GM18519 (cell line): Measurements from ENCODE around the gene BPHL.
"Not testable (repeated sequence)": the region's sequence is repeated elsewhere in the genome, so short reads cannot be mapped to it uniquely, and the experiment has no call there.

Experiments used
- ATAC-seq: cut with Tn5 transposase; IDR thresholded peaks from one replicate; pipeline ENCODE4 v1.9.1; 2021; ENCODE audit warnings: mild to moderate bottlenecking, moderate library complexity; ENCODE audit not compliant: unreplicated experiment, low FRiP score

BPHL gene

DNA sequence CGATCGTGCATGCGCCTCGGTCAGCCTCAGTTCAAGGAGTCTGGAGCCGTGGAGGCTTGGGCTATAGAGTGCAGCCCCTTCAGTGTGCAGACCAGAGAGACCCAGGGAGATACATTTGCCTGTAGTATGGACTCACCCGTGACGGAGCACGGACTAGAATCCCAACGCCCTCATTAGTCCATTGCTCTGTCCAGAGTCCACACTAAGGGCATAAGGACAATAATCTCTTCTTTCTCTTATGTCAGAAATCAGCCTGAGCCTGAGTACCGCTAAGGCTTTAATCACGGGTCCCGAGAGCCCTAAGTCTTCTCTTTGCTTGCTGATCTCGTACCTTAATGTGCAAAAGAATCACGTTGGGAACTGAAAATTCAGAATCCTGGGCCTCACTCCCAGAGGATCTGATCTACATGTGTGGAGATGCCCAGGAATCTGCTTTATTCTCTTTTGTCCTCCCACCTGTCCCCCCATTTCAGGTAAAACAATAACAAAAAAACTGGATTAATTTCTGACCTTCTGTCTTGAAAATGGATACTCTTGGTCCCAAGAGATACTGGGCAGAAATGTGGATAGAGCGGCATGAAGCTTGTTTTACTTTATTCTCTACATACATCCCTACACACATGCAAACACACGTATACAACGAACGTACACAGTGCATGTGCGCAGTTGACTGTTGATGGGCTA, 671 bp downstream of the BPHL start:
- ATAC-seq = peak; percentile 22

DNA sequence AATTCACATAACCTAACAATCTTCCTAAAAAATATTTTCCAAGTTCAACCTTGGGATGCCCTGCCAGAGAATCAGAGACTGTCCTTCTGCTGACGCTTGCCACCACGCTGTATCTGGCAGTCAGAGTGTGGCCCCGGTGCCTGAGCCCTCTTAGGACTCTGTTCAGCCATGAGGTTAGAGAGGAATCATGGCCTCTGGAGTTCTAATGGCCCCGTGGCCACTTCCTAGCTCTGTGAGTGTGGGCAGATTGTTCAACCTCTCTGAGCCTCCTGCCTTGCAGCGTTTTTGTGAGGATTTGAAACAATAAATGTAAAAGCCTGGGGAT, 2.2 kb downstream of the BPHL start:
- no peak for ATAC-seq

DNA sequence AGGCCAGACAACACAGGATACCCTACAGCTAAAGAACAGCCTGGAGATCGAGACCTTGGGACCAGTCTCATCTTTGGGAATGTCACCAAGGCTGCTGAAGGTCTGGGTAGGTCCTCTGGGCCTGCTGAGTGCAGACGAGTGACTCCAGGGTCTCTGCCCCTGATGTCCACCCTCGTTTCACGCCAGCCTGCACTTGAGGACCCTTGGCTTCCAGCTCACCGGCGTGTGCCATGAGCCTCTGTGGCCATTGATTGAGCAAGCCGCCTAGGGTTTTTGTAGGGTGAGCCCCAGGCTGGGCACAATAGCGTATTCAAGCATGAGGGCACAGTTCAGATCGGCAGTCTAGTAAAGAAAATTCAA, 4.3 kb downstream of the BPHL start:
- no peak for ATAC-seq

DNA sequence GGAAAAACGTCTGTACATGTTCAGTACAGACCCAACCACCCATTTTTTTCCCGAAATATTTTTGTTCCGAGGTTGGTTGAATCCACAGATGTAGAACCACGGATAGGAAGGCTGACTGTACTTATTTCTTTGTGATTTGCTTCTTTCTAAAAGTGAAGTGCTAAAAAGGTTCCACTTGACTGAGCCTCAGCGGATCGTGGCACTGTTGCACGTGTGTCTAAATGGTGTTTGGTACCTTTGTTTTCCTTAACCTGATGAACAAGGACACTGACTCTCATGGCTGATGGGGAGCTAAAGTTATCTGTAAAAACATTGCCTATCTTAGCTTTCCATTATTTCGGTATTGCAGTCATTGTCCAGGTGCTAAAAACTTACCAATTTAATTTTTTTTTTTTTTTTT, 6.2 kb downstream of the BPHL start:
- no peak for ATAC-seq

DNA sequence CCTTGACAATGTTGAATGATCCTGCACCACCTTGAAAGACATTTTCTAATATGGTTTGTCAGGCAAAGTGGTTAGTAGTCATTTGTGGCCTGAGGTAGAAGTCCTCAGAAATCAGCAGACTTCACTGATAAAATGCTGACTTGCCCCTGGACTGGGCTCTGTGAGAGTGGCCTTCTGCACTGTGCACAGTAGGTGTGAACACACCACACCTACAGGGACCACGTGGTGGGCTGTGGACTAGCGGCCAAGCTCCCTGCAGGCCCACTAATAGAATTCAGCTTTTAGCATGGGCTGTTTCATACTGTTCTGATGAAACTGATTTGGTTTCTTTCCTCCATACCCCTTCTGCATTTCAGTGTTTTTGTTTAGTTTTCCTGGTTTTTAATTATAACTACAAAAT, 7.3 kb downstream of the BPHL start:
- ATAC-seq = no peak

DNA sequence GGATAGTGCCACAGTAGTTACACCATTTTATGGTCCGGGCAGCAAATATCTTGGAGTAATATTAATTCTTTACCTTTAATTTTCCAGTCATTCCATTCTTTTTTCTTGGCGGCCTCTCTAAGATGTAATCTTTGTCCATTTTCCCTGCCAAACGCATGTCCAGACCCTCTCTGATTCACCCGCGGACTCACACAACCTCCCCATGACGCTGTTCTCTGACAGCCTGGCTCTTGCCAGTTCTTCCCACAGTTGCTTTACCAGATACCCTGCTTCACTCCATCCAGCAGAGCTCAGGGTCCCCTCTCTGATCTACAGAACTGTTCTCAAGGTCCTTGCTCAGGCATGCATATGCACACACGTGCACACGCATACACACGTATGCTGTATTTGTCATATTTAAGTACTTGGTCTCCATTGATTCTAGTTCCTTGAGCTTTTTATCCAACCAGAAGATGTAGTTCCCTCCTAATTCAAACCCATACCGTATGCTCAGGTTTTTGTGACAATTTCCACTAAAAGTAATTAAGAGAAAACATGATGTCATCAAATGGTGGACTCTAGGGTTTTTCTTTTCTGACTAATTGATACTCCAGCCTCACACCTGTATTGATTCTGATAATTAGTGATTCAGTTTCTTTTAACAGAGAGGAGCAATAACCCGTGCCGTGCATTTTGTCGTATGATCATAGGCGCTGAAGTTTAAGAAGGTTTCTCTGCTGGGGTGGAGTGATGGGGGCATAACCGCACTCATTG, 10.0 kb downstream of the BPHL start:
- no peak for ATAC-seq

DNA sequence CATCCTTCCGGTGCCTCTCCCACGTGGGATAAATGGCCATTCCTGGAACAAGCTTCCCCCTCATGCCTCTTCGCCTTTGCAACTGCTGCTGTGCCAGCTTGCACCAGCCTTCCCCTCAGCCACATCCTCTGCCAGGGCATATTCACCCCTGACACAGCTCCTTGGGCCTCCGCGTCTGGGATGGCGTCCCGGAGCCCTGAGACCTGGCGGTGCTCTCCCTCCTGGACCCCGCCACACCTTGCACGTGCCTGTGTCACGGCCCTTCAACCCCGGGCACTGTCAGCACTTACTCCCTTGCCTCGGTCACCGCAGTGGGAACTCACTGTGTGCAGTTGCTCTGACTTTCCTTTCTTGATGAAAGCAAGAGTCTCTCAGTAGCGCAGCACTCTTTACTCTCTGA, 13.2 kb downstream of the BPHL start:
- ATAC-seq = no peak

DNA sequence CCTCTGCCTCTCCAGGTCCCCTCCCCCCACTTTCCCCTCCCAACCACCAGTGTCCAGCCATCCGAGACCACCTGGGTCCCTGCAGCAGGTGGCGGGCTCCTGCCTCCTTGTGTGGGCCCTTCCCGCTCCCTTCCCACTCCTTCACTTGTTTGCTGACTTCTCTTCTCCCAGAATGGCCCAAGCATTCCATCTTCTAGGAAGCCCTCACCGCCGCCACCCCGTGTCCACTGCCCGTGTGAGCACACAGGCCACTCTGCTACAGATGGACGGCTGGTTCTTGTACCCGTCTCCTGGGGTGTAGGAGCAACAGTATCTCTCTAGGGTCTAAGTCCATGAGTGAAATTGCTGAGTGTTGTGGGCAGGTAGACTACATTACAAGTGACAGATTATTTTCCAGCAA, 15.0 kb downstream of the BPHL start:
- ATAC-seq = no peak

DNA sequence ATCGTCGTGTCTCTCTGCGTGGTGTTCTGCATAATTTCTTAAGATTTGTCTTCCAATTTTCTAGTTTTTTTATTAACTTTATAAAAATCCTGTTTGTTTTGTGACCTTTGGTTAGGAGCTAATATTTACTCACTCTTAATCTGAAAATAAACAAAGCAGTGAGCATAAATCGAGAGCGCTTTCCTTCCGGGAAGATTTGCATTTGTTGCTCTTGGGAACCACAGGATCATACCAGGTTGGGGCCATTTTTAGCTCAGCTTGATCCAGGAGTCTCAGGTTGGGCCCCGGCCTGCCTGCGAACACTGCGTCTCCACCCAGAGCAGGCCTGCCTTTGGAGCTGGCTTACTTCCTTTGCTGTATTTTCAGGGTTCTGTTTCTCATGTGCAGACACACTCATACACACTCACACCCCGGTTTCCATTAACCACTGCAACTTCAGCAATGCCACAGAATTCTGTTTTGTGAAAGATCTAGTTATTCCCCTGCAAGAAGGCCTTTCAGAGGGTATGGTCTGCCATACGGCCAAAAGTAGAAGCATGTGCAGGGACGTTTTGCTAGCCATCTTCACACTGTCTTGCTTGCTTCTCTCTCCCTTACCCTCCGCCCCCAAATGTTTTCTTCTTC, 17.3 kb downstream of the BPHL start:
- ATAC-seq = no peak

DNA sequence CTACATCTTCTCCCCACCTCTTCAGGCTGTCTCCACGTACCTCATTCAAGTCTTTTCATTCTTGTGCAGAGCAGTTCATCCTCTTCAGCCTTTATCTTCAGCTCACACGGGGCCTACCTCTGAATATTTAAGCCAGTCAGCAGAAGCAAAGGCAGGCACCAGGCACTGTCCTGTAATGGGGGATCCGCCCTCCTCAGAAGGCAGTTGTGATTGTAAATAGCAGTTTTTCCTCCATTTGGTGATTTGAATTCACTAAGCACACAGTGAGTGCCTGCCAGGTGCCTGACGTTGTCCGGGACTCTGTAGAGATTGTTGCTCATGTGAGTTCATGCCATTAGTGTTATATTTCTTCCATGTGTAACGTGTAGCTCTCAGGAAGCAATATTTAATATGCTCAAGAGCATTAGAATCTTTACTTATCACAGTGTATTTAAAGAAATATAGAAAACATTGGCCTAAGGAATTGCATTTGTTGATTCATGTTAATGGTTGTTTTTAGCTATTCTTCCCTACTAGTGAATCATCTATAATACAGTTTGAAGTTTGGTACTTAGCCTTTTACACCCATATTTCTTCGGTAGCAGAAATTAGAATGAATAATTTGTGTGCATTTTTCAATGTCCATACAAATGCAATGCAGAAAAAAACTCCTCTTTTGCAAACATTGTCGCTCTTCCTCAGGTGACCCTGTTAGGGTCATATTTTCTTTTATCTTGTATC, 17.9 kb downstream of the BPHL start:
- no peak for ATAC-seq

DNA sequence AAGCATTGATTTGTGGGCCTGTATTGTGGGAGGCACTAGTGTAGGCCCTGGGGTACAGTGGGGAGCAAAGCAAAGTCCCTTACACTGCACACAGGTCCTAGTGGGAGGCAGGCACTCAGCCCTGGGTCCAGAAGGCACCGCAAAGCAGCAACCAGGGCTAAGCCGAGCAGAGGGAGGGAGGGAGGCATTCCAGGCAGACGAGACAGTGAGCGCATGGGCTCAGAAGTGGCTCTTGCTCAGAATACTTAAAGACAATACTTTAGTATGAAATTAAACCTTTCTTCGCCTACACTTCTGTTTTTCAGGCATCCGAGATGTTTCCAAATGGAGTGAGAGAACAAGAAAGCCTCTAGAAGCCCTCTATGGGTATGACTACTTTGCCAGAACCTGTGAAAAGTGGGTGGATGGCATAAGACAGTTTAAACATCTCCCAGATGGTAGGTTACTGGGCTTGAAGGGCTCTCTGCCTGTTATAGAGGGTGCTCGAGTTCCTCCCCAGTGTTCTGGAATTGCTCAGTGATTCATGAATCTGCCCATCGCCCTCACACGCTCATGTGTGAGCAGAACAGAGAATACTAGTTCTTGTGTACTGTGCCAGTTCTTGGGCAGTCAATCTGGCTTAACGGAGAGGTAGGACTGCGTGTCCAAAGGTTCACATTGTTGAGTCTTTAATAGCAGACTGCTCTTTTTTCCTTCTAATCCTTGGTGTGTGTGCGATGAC, 18.7 kb downstream of the BPHL start:
- no peak for ATAC-seq

DNA sequence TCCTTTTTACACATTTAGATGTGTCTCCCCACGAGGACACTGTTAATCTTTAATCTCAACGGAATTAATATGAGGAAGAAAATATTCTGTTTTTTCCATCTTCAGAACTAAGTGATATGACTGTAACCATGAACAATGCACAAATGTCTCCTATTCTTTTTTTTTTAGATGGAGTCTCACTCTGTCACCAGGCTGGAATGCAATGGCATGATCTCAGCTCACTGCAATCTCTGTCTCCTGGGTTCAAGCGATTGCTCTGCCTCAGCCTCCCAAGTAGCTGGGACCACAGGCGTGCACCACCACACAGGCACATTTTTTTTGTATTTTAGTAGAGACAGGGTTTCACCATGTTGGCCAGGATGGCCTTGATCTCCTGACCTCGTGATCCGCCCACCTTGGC, 19.4 kb downstream of the BPHL start:
- not testable (repeated sequence) for ATAC-seq

DNA sequence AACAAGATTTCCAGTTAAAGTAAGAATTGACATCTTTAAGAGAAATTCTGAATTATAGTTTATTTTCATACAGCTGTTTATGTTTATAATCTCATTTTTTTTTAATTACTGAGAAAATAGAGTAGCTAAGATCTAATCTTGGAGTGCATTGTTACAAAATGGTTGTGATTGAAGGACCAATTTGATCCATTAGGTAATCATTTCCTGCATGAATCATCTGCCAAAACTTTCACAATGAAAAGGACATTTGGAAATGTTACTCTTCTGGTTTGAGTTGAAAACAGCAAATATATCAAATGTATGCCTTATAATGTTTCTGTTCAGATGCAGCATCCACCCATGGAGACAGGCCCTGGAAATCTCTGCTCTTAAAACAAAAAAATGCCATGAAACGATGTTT, 19.8 kb downstream of the BPHL start:
- ATAC-seq = no peak

DNA sequence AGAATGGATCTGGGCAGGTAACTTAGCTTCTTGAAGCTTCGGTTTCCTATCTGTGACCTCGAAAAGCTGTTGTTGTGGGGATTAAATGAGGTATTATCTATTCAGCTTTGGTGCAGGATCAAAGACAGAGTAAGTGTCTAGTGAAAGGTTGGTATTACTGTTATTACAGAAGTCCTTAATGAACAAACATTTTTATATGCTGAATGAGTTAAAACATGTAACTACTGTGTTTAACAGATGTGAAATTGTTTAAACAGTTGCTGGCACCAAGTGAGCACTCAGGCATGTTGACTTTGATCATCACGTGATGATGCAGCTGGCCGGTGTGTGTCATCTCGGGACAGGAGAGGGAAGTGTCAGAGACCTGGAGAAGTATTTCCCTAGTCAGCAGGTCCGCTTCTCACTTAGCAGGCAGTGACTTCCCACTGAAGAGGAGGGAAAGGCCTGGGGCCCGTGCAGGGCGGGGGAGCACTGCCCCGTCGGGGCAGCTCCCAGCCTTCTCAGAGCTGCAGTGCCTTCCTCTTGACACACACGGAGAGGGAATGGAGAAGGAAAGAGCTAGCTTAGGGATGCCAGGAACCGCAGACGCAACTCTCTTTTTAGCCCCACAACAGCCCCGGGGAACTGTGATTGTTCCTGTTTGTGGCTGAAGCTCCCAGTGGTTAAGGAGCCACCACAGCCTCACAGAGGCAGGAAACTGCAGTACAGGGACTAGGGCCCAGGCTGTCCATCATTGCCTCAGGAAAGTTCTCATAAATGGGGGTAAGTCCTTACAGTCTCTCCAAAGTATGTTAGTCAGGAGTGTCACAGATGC, 20.8 kb downstream of the BPHL start:
- no peak for ATAC-seq

DNA sequence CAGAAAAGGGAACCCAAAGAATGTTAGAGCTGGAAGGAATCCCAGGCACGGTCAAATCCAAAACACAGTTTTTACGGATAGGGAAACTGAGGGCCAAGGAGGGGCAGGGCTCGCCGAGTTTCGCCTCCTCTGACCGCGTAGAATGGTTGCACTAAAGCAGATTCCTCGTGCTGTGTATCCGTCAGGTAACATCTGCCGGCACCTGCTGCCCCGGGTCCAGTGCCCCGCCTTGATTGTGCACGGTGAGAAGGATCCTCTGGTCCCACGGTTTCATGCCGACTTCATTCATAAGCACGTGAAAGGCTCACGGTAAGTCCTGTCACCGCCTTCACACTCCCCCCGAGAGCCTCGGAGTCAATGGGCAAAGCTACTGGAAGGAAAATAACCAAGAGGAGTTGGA, 21.7 kb downstream of the BPHL start:
- ATAC-seq = no peak

DNA sequence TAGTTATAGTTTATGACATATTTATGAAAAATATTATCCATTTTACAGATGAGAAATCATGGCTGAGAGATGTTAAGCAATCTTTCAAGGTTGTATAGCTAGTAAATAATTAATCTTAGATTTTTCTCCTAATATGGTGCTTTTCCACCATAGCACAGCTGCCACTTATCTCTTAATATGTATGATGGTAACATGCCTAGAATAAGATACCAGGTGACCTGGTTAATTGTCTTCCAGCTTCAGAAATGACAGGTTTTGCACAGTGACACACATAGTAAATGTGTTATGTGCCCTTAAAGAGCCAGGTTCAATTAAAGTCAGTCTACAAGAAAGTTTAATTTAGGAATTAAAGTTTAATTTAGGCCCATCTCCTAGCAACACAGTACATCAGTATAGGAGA, 24.0 kb downstream of the BPHL start:
- ATAC-seq = no peak

DNA sequence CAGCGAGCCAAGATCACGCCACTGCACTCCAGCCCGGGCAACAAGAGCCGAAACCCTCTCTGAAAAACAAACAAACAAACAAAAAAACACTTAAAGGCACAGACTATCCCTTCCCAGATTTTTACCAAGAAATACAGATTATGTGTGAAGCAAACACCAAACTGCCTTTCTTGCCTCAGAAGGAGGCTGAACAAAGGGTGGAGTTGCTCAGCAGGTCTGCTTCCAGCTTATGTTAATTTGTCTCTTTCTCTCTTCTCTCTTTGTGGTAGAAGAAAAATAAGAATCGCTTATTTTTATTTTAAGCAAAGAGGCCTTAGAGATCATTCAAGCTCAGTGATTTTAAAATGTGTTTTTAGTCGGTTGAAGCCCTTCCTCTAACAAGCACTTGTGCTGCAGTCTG, 24.6 kb downstream of the BPHL start:
- no peak for ATAC-seq

DNA sequence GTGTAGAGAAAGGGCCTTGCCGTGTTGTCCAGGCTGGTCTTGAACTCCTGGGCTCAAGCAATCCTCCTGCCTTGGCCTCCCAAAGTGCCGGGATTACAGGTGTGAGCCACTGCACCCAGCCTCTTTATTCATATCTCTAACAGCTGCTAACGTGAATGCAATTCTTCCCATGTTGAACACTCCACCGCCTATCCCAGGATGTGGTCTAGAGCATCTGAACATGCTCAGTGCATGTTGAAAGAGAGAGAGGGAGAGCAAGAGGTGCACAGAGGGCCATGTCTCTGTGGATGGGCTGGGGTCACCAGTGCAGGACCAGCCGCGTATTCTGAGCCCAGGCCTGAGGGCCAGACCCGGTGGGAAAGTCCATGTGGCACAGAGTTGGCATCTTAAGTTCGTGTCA, 26.1 kb downstream of the BPHL start:
- ATAC-seq = no peak

DNA sequence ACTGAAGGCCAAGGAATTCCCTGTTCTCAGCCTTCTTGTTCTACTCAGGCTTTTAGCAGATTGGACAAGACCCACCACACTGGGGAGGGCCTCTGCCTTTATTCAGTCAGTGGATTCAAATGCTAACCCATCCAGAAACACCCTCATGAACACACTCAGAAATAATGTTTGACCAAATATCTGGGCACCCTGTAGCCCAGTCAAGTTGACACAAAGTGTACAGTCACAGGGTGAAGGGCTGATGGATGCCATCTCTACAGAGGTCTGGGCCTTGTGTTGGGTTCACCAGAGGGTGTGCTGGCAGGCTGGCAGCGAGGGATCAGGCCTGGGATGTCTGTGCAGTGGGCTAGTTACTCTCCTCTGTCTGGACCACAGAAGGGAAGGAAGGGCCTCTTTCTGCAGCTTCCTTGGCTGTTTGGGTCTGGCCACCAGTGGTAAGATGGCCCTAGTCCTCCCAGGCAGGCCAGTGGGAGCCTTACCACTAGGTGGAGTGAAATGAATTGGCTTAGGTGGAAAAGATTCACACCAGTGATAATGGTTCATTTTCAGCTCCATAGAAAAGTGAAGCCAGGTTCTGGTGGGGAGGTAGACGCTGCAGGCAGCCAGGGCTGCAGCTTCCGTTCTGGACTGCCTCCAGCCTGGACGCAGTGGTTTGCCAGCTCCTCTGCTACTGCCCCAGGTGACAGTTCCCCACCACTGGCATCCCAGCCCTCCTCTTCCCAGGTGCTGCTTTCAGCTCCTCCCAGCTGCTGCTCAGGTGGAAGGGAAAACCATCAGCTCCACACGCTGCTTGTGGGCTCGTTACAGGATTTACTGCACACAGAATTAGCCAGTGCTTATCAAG, 29.6 kb downstream of the BPHL start:
- no peak for ATAC-seq
